Glutamatergic neuron (in vitro differentiated cells): ENCODE data around the gene TMEM164. TPM values are rescaled to one million over a fixed set of nuclear protein-coding genes. Genes with fewer than 3 reads are reported as not detected.

Source experiments
- DNase-seq: peaks from one replicate; pipeline ENCODE4 v3.0.0; 2022
- H3K27ac Mint-ChIP-seq: one replicate; pipeline ENCODE4 v1.8.0; 2020; ENCODE audit warnings: mild to moderate bottlenecking, mixed read lengths, inconsistent platforms; ENCODE audit not compliant: unreplicated experiment
- H3K27me3 Mint-ChIP-seq: one replicate; pipeline ENCODE4 v1.8.0; 2020; ENCODE audit warnings: mild to moderate bottlenecking, moderate library complexity, mixed read lengths, inconsistent platforms; ENCODE audit not compliant: unreplicated experiment
- H3K36me3 Mint-ChIP-seq: one replicate; pipeline ENCODE4 v1.8.0; 2020; ENCODE audit warnings: mild to moderate bottlenecking, mixed read lengths, inconsistent platforms; ENCODE audit not compliant: unreplicated experiment
- H3K4me1 Mint-ChIP-seq: one replicate; pipeline ENCODE4 v1.8.0; 2020; ENCODE audit warnings: mild to moderate bottlenecking, low read depth, mixed read lengths, inconsistent platforms; ENCODE audit not compliant: unreplicated experiment
- H3K4me3 Mint-ChIP-seq: one replicate; pipeline ENCODE4 v1.8.0; 2020; ENCODE audit warnings: mild to moderate bottlenecking, mixed read lengths, inconsistent platforms; ENCODE audit not compliant: unreplicated experiment
- H3K9me3 Mint-ChIP-seq: one replicate; pipeline ENCODE4 v1.8.0; 2020; ENCODE audit warnings: mild to moderate bottlenecking, moderate library complexity, mixed read lengths, inconsistent platforms; ENCODE audit not compliant: unreplicated experiment
- CTCF ChIP-seq: fragments of 200-600 bp; sonication (generic); IDR thresholded peaks from one replicate; pipeline ENCODE4 v1.5.0; 2021; ENCODE audit not compliant: partially characterized antibody, unreplicated experiment
- total RNA-seq: library from RNA; stranded (reverse); fragmentation: NEBNext Ultra II Directional; extraction: Animal tissue kit (Norgen Biotek cat#: 25700); gene quantifications from one replicate; pipeline ENCODE4 v1.2.1, GENCODE V29; 2021; ENCODE audit not compliant: unreplicated experiment

TMEM164 gene
- total RNA-seq, 1 donor from 2014 or later, result 56.6 TPM

- DNase-seq, result no peak
- H3K36me3 Mint-ChIP-seq, result no peaks in the 10 kb centered on the region
- H3K9me3 Mint-ChIP-seq, result no peaks in the 10 kb centered on the region
- no peak overlapping the region for H3K27ac Mint-ChIP-seq
- no peaks in the 10 kb centered on the region for H3K27me3 Mint-ChIP-seq
- peaks cover 24% of the 10 kb centered on the region for H3K4me1 Mint-ChIP-seq
- H3K4me3 Mint-ChIP-seq, result no peak overlapping the region
- TF ChIP-seq CTCF, result no peak
Observed at GRCh38 chrX:110021258-110022022, 18.5 kb downstream of the TMEM164 start.

GRCh38 chrX:110022599-110023448, 19.9 kb downstream of the TMEM164 start:
- no peak for TF ChIP-seq CTCF
- no peak overlapping the region for H3K4me3 Mint-ChIP-seq
- H3K27ac Mint-ChIP-seq, result no peak overlapping the region
- DNase-seq, result no peak
- H3K9me3 Mint-ChIP-seq, result no peaks in the 10 kb centered on the region
- H3K4me1 Mint-ChIP-seq, result peaks cover 25% of the 10 kb centered on the region
- no peaks in the 10 kb centered on the region for H3K27me3 Mint-ChIP-seq
- H3K36me3 Mint-ChIP-seq, result no peaks in the 10 kb centered on the region

GRCh38 chrX:110025395-110025794, 22.5 kb downstream of the TMEM164 start:
- Mint-ChIP-seq H3K27me3 (no peaks in the 10 kb centered on the region), H3K4me3 (peak overlapping the region; percentile 49), H3K36me3 (no peaks in the 10 kb centered on the region), H3K4me1 (peaks cover 27% of the 10 kb centered on the region), H3K9me3 (no peaks in the 10 kb centered on the region), H3K27ac (peak overlapping the region; percentile 73)
- no peak for DNase-seq
- TF ChIP-seq CTCF, result no peak

GRCh38 chrX:110026099-110026844, 23.4 kb downstream of the TMEM164 start:
- TF ChIP-seq CTCF, result no peak
- H3K27me3 Mint-ChIP-seq, result no peaks in the 10 kb centered on the region
- no peak overlapping the region for H3K4me3 Mint-ChIP-seq
- peaks cover 27% of the 10 kb centered on the region for H3K4me1 Mint-ChIP-seq
- H3K36me3 Mint-ChIP-seq, result no peaks in the 10 kb centered on the region
- no peaks in the 10 kb centered on the region for H3K9me3 Mint-ChIP-seq
- no peak overlapping the region for H3K27ac Mint-ChIP-seq
- no peak for DNase-seq
